K562 (cell line): ENCODE measurements around the gene CRIM1. TPM values are rescaled to one million over a fixed set of nuclear protein-coding genes. Genes with fewer than 3 reads are reported as not detected.

Experiments used
- CREBBP ChIP-seq: IDR thresholded peaks from one replicate; pipeline ENCODE4 v1.6.1; 2012; ENCODE audit warnings: low read depth, mild to moderate bottlenecking, control low read depth, inconsistent platforms, low read length
- ETS2 ChIP-seq: IDR thresholded peaks from 2 replicates; pipeline ENCODE4 v1.6.1; 2016; ENCODE audit warnings: borderline replicate concordance, missing genetic modification characterization, mild to moderate bottlenecking, moderate library complexity, missing compliant biosample characterization; ENCODE audit not compliant: poor library complexity, severe bottlenecking
- EWSR1 ChIP-seq: fragments of 450-650 bp; IDR thresholded peaks from 2 replicates; pipeline ENCODE4 v1.6.1; 2018; ENCODE audit warnings: borderline replicate concordance, mild to moderate bottlenecking, low read depth, moderate library complexity; ENCODE audit not compliant: partially characterized antibody
- GTF2A2 ChIP-seq: IDR thresholded peaks from 2 replicates; pipeline ENCODE4 v1.6.1; 2016; ENCODE audit warnings: mild to moderate bottlenecking, missing genetic modification characterization, missing compliant biosample characterization
- HDAC2 ChIP-seq: fragments of 450-650 bp; IDR thresholded peaks from 2 replicates; pipeline ENCODE4 v1.6.1; 2016; ENCODE audit warnings: mild to moderate bottlenecking
- HNRNPL ChIP-seq: fragments of 200-400 bp; formaldehyde crosslinking; IDR thresholded peaks from 2 replicates; pipeline ENCODE4 v1.6.1; 2017; ENCODE audit warnings: low read depth, mild to moderate bottlenecking, low read length
- KLF13 ChIP-seq: fragments of 450-650 bp; IDR thresholded peaks from 2 replicates; pipeline ENCODE4 v1.6.1; 2016; ENCODE audit warnings: missing genetic modification characterization, low read depth, mild to moderate bottlenecking, missing compliant biosample characterization, moderate library complexity, borderline replicate concordance
- NR3C1 ChIP-seq: sonication (generic); formaldehyde crosslinking; IDR thresholded peaks from 2 replicates; pipeline ENCODE4 v1.8.1; 2022; ENCODE audit warnings: missing genetic modification reagents
- ZNF3 ChIP-seq: fragments of 250-450 bp; sonication (Bioruptor Pico); IDR thresholded peaks from 2 replicates; pipeline ENCODE4 v1.5.0; 2021; ENCODE audit warnings: mild to moderate bottlenecking, moderate library complexity
- polyA plus RNA-seq, 8 experiments: library from polyadenylated mRNA; depleted of rRNA in 4 of 8; stranded (reverse) in 5 of 8; unstranded in 3 of 8; fragments of >200 nt; fragmentation: Nextera tagmentation in 2 of 8; fragmentation: Illumina TruSeq in 1 of 8; extraction: Ambion mirVana in 2 of 8; extraction: Trizol in 1 of 8; gene quantifications; 2 replicates each; pipeline versions ENCODE4 v1.2.1 to v1.2.3, GENCODE V29; 2011 to 2014; ENCODE audit warnings: inconsistent platforms in 1 of 8, missing spikeins in 1 of 8
- total RNA-seq, 7 experiments: library from RNA; depleted of rRNA in 6 of 7; stranded (reverse); fragments of >200 nt in 6 of 7; fragmentation: Illumina TruSeq in 2 of 7; extraction: Trizol in 2 of 7; gene quantifications; 2 replicates each; pipeline versions ENCODE4 v1.2.1 to v1.2.3, GENCODE V29; 2011 to 2021; ENCODE audit warnings: low replicate concordance in 1 of 7
- TF ChIP-seq, protein P1 (sequence below): fragments of 250-450 bp; sonication (Bioruptor Pico); IDR thresholded peaks from 2 replicates; pipeline ENCODE4 v1.8.0; 2021; ENCODE audit warnings: moderate library complexity, mild to moderate bottlenecking, inconsistent platforms
- TF ChIP-seq, protein P2 (sequence below): sonication (generic); formaldehyde crosslinking; IDR thresholded peaks from 2 replicates; pipeline ENCODE4 v1.8.1; 2023; ENCODE audit warnings: mild to moderate bottlenecking, missing genetic modification reagents
- TF ChIP-seq, protein P3 (sequence below): sonication (generic); formaldehyde crosslinking; IDR thresholded peaks from 2 replicates; pipeline ENCODE4 v1.8.1; 2023; ENCODE audit warnings: mild to moderate bottlenecking, missing genetic modification reagents, moderate library complexity
- TF ChIP-seq, protein P4 (sequence below), 2 experiments: fragments of 450-650 bp in 1 of 2; sonication (generic) in 1 of 2; formaldehyde crosslinking; conservative IDR thresholded peaks; 2 replicates each; pipeline versions ENCODE4 v1.4.0 to v1.8.1; 2020 to 2022; ENCODE audit warnings: mild to moderate bottlenecking in 1 of 2, missing genetic modification reagents in 1 of 2
- TF ChIP-seq, protein P5 (sequence below): fragments of 450-650 bp; IDR thresholded peaks from 2 replicates; pipeline ENCODE4 v1.6.1; 2016; ENCODE audit warnings: low read depth

CRIM1 gene
- total and polyA plus RNA-seq, 9 of the 15 experiments (the other 6 are each of a cell fraction or from before 2014, with no cell fraction given) = 0.01 to 0.36 (median 0.06) TPM; not detected in 1

DNA sequence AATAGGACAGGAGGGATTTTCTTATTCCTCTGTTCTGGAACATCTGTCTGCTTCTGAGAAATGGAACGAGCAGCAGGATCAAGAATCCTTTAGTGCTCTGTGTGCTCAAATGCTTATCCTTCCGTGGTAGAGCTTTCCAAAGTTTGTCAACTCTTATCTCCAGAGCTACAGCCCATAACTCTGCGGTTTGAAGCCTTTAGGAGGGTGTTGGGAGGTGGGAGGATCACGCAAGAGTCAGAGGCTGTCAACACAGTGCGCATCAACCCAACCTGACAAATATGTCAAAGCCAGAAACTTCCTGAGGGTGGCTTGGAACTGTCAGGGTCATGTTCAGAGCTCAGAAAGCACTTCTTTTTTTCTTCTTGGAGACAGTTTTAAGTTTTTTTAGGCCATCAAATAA lies 95.9 kb downstream of the CRIM1 start (continued):
- TF ChIP-seq, protein P1, sequence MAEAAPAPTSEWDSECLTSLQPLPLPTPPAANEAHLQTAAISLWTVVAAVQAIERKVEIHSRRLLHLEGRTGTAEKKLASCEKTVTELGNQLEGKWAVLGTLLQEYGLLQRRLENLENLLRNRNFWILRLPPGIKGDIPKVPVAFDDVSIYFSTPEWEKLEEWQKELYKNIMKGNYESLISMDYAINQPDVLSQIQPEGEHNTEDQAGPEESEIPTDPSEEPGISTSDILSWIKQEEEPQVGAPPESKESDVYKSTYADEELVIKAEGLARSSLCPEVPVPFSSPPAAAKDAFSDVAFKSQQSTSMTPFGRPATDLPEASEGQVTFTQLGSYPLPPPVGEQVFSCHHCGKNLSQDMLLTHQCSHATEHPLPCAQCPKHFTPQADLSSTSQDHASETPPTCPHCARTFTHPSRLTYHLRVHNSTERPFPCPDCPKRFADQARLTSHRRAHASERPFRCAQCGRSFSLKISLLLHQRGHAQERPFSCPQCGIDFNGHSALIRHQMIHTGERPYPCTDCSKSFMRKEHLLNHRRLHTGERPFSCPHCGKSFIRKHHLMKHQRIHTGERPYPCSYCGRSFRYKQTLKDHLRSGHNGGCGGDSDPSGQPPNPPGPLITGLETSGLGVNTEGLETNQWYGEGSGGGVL (CRISPR knock-in tag) = no peak
- TF ChIP-seq EWSR1 (no peak), CREBBP (no peak), KLF13 (tag) (no peak), HDAC2 (no peak; the same call in 1 of the 2 replicates), GTF2A2 (no peak), HNRNPL (no peak), NR3C1 (CRISPR knock-in tag) (no peak), ZNF3 (CRISPR knock-in tag) (no peak), ETS2 (tag) (no peak)
- TF ChIP-seq, protein P2, sequence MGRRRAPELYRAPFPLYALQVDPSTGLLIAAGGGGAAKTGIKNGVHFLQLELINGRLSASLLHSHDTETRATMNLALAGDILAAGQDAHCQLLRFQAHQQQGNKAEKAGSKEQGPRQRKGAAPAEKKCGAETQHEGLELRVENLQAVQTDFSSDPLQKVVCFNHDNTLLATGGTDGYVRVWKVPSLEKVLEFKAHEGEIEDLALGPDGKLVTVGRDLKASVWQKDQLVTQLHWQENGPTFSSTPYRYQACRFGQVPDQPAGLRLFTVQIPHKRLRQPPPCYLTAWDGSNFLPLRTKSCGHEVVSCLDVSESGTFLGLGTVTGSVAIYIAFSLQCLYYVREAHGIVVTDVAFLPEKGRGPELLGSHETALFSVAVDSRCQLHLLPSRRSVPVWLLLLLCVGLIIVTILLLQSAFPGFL = no peak
- TF ChIP-seq, protein P3, sequence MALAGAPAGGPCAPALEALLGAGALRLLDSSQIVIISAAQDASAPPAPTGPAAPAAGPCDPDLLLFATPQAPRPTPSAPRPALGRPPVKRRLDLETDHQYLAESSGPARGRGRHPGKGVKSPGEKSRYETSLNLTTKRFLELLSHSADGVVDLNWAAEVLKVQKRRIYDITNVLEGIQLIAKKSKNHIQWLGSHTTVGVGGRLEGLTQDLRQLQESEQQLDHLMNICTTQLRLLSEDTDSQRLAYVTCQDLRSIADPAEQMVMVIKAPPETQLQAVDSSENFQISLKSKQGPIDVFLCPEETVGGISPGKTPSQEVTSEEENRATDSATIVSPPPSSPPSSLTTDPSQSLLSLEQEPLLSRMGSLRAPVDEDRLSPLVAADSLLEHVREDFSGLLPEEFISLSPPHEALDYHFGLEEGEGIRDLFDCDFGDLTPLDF (CRISPR knock-in tag) = no peak
- TF ChIP-seq, protein P4, sequence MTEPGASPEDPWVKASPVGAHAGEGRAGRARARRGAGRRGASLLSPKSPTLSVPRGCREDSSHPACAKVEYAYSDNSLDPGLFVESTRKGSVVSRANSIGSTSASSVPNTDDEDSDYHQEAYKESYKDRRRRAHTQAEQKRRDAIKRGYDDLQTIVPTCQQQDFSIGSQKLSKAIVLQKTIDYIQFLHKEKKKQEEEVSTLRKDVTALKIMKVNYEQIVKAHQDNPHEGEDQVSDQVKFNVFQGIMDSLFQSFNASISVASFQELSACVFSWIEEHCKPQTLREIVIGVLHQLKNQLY (CRISPR knock-in tag; conservative IDR thresholded peaks at IDR 0.05) = no peak
- TF ChIP-seq, protein P5, sequence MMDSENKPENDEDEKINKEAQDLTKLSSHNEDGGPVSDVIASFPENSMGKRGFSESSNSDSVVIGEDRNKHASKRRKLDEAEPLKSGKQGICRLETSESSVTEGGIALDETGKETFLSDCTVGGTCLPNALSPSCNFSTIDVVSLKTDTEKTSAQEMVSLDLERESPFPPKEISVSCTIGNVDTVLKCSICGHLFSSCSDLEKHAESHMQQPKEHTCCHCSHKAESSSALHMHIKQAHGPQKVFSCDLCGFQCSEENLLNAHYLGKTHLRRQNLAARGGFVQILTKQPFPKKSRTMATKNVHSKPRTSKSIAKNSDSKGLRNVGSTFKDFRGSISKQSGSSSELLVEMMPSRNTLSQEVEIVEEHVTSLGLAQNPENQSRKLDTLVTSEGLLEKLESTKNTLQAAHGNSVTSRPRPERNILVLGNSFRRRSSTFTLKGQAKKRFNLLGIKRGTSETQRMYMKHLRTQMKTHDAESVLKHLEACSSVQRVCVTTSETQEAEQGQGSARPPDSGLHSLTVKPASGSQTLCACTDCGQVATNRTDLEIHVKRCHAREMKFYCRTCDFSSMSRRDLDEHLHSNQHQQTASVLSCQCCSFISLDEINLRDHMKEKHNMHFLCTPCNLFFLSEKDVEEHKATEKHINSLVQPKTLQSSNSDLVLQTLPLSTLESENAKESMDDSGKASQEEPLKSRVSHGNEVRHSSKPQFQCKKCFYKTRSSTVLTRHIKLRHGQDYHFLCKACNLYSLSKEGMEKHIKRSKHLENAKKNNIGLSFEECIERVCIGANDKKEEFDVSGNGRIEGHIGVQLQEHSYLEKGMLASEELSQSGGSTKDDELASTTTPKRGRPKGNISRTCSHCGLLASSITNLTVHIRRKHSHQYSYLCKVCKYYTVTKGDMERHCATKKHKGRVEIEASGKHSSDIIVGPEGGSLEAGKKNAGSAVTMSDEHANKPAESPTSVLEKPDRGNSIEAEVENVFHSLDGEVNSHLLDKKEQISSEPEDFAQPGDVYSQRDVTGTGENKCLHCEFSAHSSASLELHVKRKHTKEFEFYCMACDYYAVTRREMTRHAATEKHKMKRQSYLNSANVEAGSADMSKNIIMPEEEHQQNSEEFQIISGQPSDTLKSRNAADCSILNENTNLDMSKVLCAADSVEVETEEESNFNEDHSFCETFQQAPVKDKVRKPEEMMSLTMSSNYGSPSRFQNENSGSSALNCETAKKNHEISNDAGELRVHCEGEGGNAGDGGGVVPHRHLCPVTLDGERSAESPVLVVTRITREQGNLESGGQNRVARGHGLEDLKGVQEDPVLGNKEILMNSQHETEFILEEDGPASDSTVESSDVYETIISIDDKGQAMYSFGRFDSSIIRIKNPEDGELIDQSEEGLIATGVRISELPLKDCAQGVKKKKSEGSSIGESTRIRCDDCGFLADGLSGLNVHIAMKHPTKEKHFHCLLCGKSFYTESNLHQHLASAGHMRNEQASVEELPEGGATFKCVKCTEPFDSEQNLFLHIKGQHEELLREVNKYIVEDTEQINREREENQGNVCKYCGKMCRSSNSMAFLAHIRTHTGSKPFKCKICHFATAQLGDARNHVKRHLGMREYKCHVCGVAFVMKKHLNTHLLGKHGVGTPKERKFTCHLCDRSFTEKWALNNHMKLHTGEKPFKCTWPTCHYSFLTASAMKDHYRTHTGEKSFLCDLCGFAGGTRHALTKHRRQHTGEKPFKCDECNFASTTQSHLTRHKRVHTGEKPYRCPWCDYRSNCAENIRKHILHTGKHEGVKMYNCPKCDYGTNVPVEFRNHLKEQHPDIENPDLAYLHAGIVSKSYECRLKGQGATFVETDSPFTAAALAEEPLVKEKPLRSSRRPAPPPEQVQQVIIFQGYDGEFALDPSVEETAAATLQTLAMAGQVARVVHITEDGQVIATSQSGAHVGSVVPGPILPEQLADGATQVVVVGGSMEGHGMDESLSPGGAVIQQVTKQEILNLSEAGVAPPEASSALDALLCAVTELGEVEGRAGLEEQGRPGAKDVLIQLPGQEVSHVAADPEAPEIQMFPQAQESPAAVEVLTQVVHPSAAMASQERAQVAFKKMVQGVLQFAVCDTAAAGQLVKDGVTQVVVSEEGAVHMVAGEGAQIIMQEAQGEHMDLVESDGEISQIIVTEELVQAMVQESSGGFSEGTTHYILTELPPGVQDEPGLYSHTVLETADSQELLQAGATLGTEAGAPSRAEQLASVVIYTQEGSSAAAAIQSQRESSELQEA = no peak
